HEK293 (cell line): Measurements from ENCODE around the gene HHAT.
A peak's percentile ranks its signal among the peaks of the same experiment; 100 is the strongest.

Source experiments
- CTCF ChIP-seq: fragments of 450-650 bp; formaldehyde crosslinking; IDR thresholded peaks from 2 replicates; pipeline ENCODE4 v1.5.1; 2016; ENCODE audit warnings: missing biosample characterization, missing genetic modification characterization
- KLF8 ChIP-seq: fragments of 450-650 bp; formaldehyde crosslinking; IDR thresholded peaks from 2 replicates; pipeline ENCODE4 v1.5.1; 2016; ENCODE audit warnings: missing biosample characterization, missing genetic modification characterization
- MYNN ChIP-seq: fragments of 450-650 bp; formaldehyde crosslinking; IDR thresholded peaks from 2 replicates; pipeline ENCODE4 v1.5.1; 2016; ENCODE audit warnings: missing biosample characterization, missing genetic modification characterization, borderline replicate concordance
- YY1 ChIP-seq: fragments of 450-650 bp; formaldehyde crosslinking; IDR thresholded peaks from 2 replicates; pipeline ENCODE4 v1.5.1; 2018; ENCODE audit warnings: missing biosample characterization, missing genetic modification characterization
- ZNF398 ChIP-seq: fragments of 450-650 bp; formaldehyde crosslinking; IDR thresholded peaks from 2 replicates; pipeline ENCODE4 v1.5.1; 2017; ENCODE audit warnings: missing biosample characterization, missing genetic modification characterization
- ZNF843 ChIP-seq: fragments of 450-650 bp; formaldehyde crosslinking; IDR thresholded peaks from 2 replicates; pipeline ENCODE4 v1.5.1; 2016; ENCODE audit warnings: missing biosample characterization, missing genetic modification characterization

- TF ChIP-seq CTCF (peak; percentile 85), YY1 (tag by site-specific recombination) (no peak), ZNF843 (tag by site-specific recombination) (no peak), MYNN (tag by site-specific recombination) (no peak), KLF8 (tag by site-specific recombination) (no peak), ZNF398 (tag by site-specific recombination) (no peak)
These were observed 255.9 kb downstream of the HHAT start for GRCh38 chr1:210584439-210585113.
